K562 (cell line): Measurements from ENCODE around the gene LRRC7. TPM values are rescaled to one million over a fixed set of nuclear protein-coding genes. Genes with fewer than 3 reads are reported as not detected.

Experiments
- ATAC-seq: fragments of 200-7000 bp; cut with Tn5 transposase; 3 replicates; pipeline ENCODE4 v1.9.1; 2020; ENCODE audit warnings: moderate library complexity
- BruUV-seq: library from RNA; stranded (reverse); fragments of 400-500 nt; replicated peaks from 2 replicates; lab custom pipeline; 2021; lab: Mats Ljungman, UMichigan
- CTCF ChIA-PET: fragments of 300-600 bp; formaldehyde crosslinking; extraction: SDS; loops from one replicate; lab custom pipeline; 2021; ENCODE audit warnings: low intra/inter-chr PET ratio; lab: Yijun Ruan, JAX
- POLR2A ChIA-PET: fragments of 300-600, 350-650 bp; sonication (Branson Sonifier 250); formaldehyde crosslinking; extraction: SDS; loops from one replicate; lab custom pipeline; 2021; ENCODE audit warnings: antibody characterized with exemption, inconsistent platforms; lab: Yijun Ruan, JAX
- DNase-seq, 4 experiments: peaks; one replicate each; pipeline versions ENCODE4 v3.0.0 to v3.0.0-alpha.2; 2011 to 2018; ENCODE audit warnings: low spot score in 3 of 4, mixed read lengths in 3 of 4; ENCODE audit errors: extremely low read depth in 1 of 4
- FAIRE-seq: peaks from 2 replicates; lab custom pipeline; 2011; peaks lifted over from hg19 to GRCh38; lab: Jason Lieb, UNC
- H2AFZ ChIP-seq: 2 replicates; pipeline ENCODE4 v1.6.0; 2011; ENCODE audit warnings: low read depth, low read length, control low read depth, inconsistent platforms
- H3K27ac ChIP-seq: fragments of 200-600 bp; 3 replicates; pipeline ENCODE4 v1.8.0; 2011; ENCODE audit warnings: low read depth, mild to moderate bottlenecking, control low read depth, inconsistent platforms, low read length, moderate library complexity, mixed read lengths; ENCODE audit errors: extremely low read depth
- H3K27me3 ChIP-seq, 2 experiments: fragments of 300-600 bp in 1 of 2; 2 replicates in 1 of 2; 3 replicates in 1 of 2; pipeline versions ENCODE4 v1.6.0 to v1.8.0; 2011; ENCODE audit warnings: inconsistent platforms in 2 of 2, low read length in 2 of 2, mild to moderate bottlenecking in 1 of 2, mixed read lengths in 1 of 2, moderate library complexity in 1 of 2; ENCODE audit not compliant: control insufficient read depth in 2 of 2, insufficient read depth in 2 of 2
- H3K36me3 ChIP-seq: fragments of 300-600 bp; 3 replicates; pipeline ENCODE4 v1.8.0; 2011; ENCODE audit warnings: mild to moderate bottlenecking, low read length, inconsistent platforms; ENCODE audit not compliant: control insufficient read depth, insufficient read depth
- H3K4me1 ChIP-seq, 2 experiments: fragments of 200-600 bp in 1 of 2; replicated peaks in 1 of 2; 2 replicates in 1 of 2; 3 replicates in 1 of 2; pipeline versions ENCODE4 v1.5.1 to v1.8.0; 2011; ENCODE audit warnings: inconsistent platforms in 2 of 2, low read length in 2 of 2, mild to moderate bottlenecking in 1 of 2, mixed read lengths in 1 of 2, moderate library complexity in 1 of 2; ENCODE audit not compliant: control insufficient read depth in 2 of 2, insufficient read depth in 2 of 2
- H3K4me2 ChIP-seq: 2 replicates; pipeline ENCODE4 v1.6.1; 2011; ENCODE audit warnings: low read length, control low read depth, inconsistent platforms, mixed read lengths; ENCODE audit not compliant: insufficient read depth
- H3K4me3 ChIP-seq: fragments of 200-600 bp; sonication (generic), shearing (Covaris generic); 2 replicates; pipeline ENCODE4 v1.5.1; 2016; ENCODE audit warnings: control low read depth, inconsistent platforms
- H3K79me2 ChIP-seq: fragments of 200-600 bp; 3 replicates; pipeline ENCODE4 v1.8.0; 2011; ENCODE audit warnings: low read length, inconsistent platforms; ENCODE audit not compliant: control insufficient read depth, insufficient read depth
- H3K9ac ChIP-seq, 2 experiments: 2 replicates each; pipeline versions ENCODE4 v1.6.0 to v1.6.1; 2011; ENCODE audit warnings: low read depth in 2 of 2, low read length in 2 of 2, control low read depth in 1 of 2, inconsistent platforms in 1 of 2, mild to moderate bottlenecking in 1 of 2, mixed read lengths in 1 of 2; ENCODE audit not compliant: insufficient read depth in 1 of 2
- H3K9me1 ChIP-seq: one replicate; pipeline ENCODE4 v1.6.0; 2011; ENCODE audit warnings: inconsistent platforms, mild to moderate bottlenecking, low read length, moderate library complexity; ENCODE audit not compliant: control insufficient read depth, insufficient read depth
- H3K9me3 ChIP-seq: replicated peaks from 2 replicates; pipeline ENCODE4 v1.5.1; 2011; ENCODE audit warnings: low read depth, low read length, inconsistent platforms; ENCODE audit not compliant: control insufficient read depth, insufficient read depth
- H4K20me1 ChIP-seq: replicated peaks from 2 replicates; pipeline ENCODE4 v1.6.1; 2011; ENCODE audit warnings: low read length, inconsistent platforms, mixed read lengths; ENCODE audit not compliant: control insufficient read depth, insufficient read depth
- ATF3 ChIP-seq, 2 experiments: fragments of 450-650 bp in 1 of 2; sonication (generic) in 1 of 2; formaldehyde crosslinking in 1 of 2; IDR thresholded peaks in 1 of 2; conservative IDR thresholded peaks in 1 of 2; 2 replicates each; pipeline versions ENCODE4 v1.6.1 to v1.8.1; 2016 to 2023; ENCODE audit warnings: mild to moderate bottlenecking in 2 of 2, moderate library complexity in 2 of 2, inconsistent platforms in 1 of 2, missing genetic modification reagents in 1 of 2
- CBFA2T2 ChIP-seq: fragments of 450-650 bp; conservative IDR thresholded peaks from 2 replicates; pipeline ENCODE4 v1.6.1; 2017; ENCODE audit warnings: mild to moderate bottlenecking
- DIDO1 ChIP-seq: fragments of 450-650 bp; IDR thresholded peaks from 2 replicates; pipeline ENCODE4 v1.6.1; 2016; ENCODE audit warnings: low read depth, missing biosample characterization, missing genetic modification characterization
- E2F5 ChIP-seq: sonication (generic); formaldehyde crosslinking; IDR thresholded peaks from 2 replicates; pipeline ENCODE4 v1.8.0; 2022; ENCODE audit warnings: mild to moderate bottlenecking, missing genetic modification reagents
- HDAC1 ChIP-seq, 2 experiments: fragments of 450-650 bp; IDR thresholded peaks; 2 replicates each; pipeline ENCODE4 v1.6.1; 2016 to 2017; ENCODE audit warnings: inconsistent platforms in 1 of 2, mild to moderate bottlenecking in 1 of 2, moderate library complexity in 1 of 2
- IRF9 ChIP-seq: fragments of 450-650 bp; IDR thresholded peaks from 2 replicates; pipeline ENCODE4 v1.6.1; 2016; ENCODE audit warnings: missing biosample characterization, missing genetic modification characterization
- L3MBTL2 ChIP-seq: fragments of 450-650 bp; IDR thresholded peaks from 2 replicates; pipeline ENCODE4 v1.6.1; 2016; ENCODE audit warnings: mild to moderate bottlenecking, moderate library complexity
- NFE2 ChIP-seq: IDR thresholded peaks from 2 replicates; pipeline ENCODE4 v1.6.1; 2014; ENCODE audit warnings: antibody characterized with exemption, low read depth
- PCBP1 ChIP-seq: fragments of 200-400 bp; formaldehyde crosslinking; IDR thresholded peaks from 2 replicates; pipeline ENCODE4 v1.6.1; 2018; ENCODE audit warnings: mild to moderate bottlenecking, low read depth, low read length; ENCODE audit not compliant: poor library complexity, severe bottlenecking
- RAD21 ChIP-seq, 2 experiments: fragments of 250-450 bp in 1 of 2; fragments of 450-650 bp in 1 of 2; sonication (Bioruptor Pico) in 1 of 2; formaldehyde crosslinking in 1 of 2; IDR thresholded peaks in 1 of 2; conservative IDR thresholded peaks in 1 of 2; 2 replicates each; pipeline versions ENCODE4 v1.4.0 to v1.8.0; 2020 to 2022; ENCODE audit warnings: mild to moderate bottlenecking in 2 of 2, moderate library complexity in 1 of 2
- SMARCB1 ChIP-seq: IDR thresholded peaks from 2 replicates; pipeline ENCODE4 v1.6.1; 2011; ENCODE audit warnings: improper control_type of control experiment, low read depth; ENCODE audit not compliant: insufficient read length
- SMC3 ChIP-seq: conservative IDR thresholded peaks from 2 replicates; pipeline ENCODE4 v1.6.1; 2011; ENCODE audit warnings: low read depth, low read length, improper control_type of control experiment; ENCODE audit not compliant: insufficient read depth
- SUPT5H ChIP-seq: fragments of 450-650 bp; IDR thresholded peaks from 2 replicates; pipeline ENCODE4 v1.6.1; 2016
- ZFPM2 ChIP-seq: fragments of 250-450 bp; sonication (Bioruptor Pico); IDR thresholded peaks from 2 replicates; pipeline ENCODE4 v1.5.1; 2022; ENCODE audit warnings: mild to moderate bottlenecking
- ZNF280B ChIP-seq: fragments of 250-450 bp; sonication (Bioruptor Pico); IDR thresholded peaks from 2 replicates; pipeline ENCODE4 v1.5.1; 2021; ENCODE audit warnings: mild to moderate bottlenecking
- WGBS: fragments of 100-300 bp; shearing (Covaris generic); methylation state at CpG from one replicate; pipeline ENCODE4 v1.1.6; 2016; ENCODE audit warnings: low coverage, mixed read lengths; ENCODE audit not compliant: insufficient coverage; ENCODE audit errors: missing lambda C conversion rate; 5-methylcytosine and 5-hydroxymethylcytosine counted together
- in situ Hi-C: fragments of 300-500 bp; cut with MboI; formaldehyde crosslinking; loops from 4 replicates; pipeline ENCODE4 v1.15.0; 2018; ENCODE audit warnings: inconsistent platforms, mixed read lengths
- intact Hi-C: fragments of 100-400 bp; cut with micrococcal nuclease; formaldehyde crosslinking; loops from 2 replicates; pipeline ENCODE4 v1.14.2; 2022
- polyA plus RNA-seq, 8 experiments: library from polyadenylated mRNA; depleted of rRNA in 4 of 8; stranded (reverse) in 5 of 8; unstranded in 3 of 8; fragments of >200 nt; fragmentation: Nextera tagmentation in 2 of 8; fragmentation: Illumina TruSeq in 1 of 8; extraction: Ambion mirVana in 2 of 8; extraction: Trizol in 1 of 8; gene quantifications; 2 replicates each; pipeline versions ENCODE4 v1.2.1 to v1.2.3, GENCODE V29; 2011 to 2014; ENCODE audit warnings: inconsistent platforms in 1 of 8, missing spikeins in 1 of 8
- total RNA-seq, 7 experiments: library from RNA; depleted of rRNA in 6 of 7; stranded (reverse); fragments of >200 nt in 6 of 7; fragmentation: Illumina TruSeq in 2 of 7; extraction: Trizol in 2 of 7; gene quantifications; 2 replicates each; pipeline versions ENCODE4 v1.2.1 to v1.2.3, GENCODE V29; 2011 to 2021; ENCODE audit warnings: low replicate concordance in 1 of 7

Gene LRRC7
- total and polyA plus RNA-seq, 9 of the 15 experiments (the other 6 are each of a cell fraction or from before 2014, with no cell fraction given): 0.09 to 0.94 (median 0.49) TPM

GRCh38 chr1:69585666-69586065 lies 17.9 kb downstream of the LRRC7 start:
- POLR2A ChIA-PET: interaction anchor here (1.5 kb wide), 1 partner anchor 34 kb away, joined by 4 read pairs; no protein-coding TSS in a partner anchor
- CTCF ChIA-PET: no interaction called here

More at GRCh38 chr1:69585666-69586065, 17.9 kb downstream of the LRRC7 start:
- no peak for FAIRE-seq
- no peak for ATAC-seq
- no peaks in the 10 kb centered on the region for H3K79me2 ChIP-seq
- no peaks in the 10 kb centered on the region for H3K9me3 ChIP-seq
- WGBS: 4% methylated on average over 2 of the region's 2 CpGs
- H3K9ac ChIP-seq: no peak overlapping the region
- H3K27ac ChIP-seq: no peak overlapping the region
- TF ChIP-seq SMARCB1 (no peak), ZFPM2 (CRISPR knock-in tag) (no peak), E2F5 (CRISPR knock-in tag) (no peak), NFE2 (no peak), CBFA2T2 (no peak), L3MBTL2 (no peak), PCBP1 (no peak), ZNF280B (CRISPR knock-in tag) (no peak), IRF9 (no peak), SUPT5H (no peak), HDAC1 (IDR thresholded peaks at IDR 0.05) (no peak), RAD21 (CRISPR knock-in tag; conservative IDR thresholded peaks at IDR 0.05 in 1 of 2, IDR thresholded peaks at IDR 0.05 in 1 of 2) (no peak), SMC3 (no peak), DIDO1 (tag) (no peak), ATF3 (IDR thresholded peaks at IDR 0.05) (no peak), ATF3 (CRISPR knock-in tag; conservative IDR thresholded peaks at IDR 0.05) (no peak)
- DNase-seq: no peak
- in situ Hi-C loops (no loop called here), intact Hi-C loops (no loop called here)
- no peaks in the 10 kb centered on the region for H3K27me3 ChIP-seq
- H3K4me2 ChIP-seq: no peak overlapping the region
- no peak overlapping the region for H2AFZ ChIP-seq
- H3K36me3 ChIP-seq: no peaks in the 10 kb centered on the region
- no TSS peak for BruUV-seq
- no peaks in the 10 kb centered on the region; a peak in 1 of 5 replicates for H3K4me1 ChIP-seq
- H3K4me3 ChIP-seq: no peak overlapping the region
- no peaks in the 10 kb centered on the region for H3K9me1 ChIP-seq
- no peaks in the 10 kb centered on the region for H4K20me1 ChIP-seq
